ENCODE results near the gene MITF. TPM values are rescaled to one million over a fixed set of nuclear protein-coding genes. Genes with fewer than 3 reads are reported as not detected.

Gene MITF
- total RNA-seq, 4 donors from 2014 or later: 71.1 to 139 (median 109) TPM

DNA sequence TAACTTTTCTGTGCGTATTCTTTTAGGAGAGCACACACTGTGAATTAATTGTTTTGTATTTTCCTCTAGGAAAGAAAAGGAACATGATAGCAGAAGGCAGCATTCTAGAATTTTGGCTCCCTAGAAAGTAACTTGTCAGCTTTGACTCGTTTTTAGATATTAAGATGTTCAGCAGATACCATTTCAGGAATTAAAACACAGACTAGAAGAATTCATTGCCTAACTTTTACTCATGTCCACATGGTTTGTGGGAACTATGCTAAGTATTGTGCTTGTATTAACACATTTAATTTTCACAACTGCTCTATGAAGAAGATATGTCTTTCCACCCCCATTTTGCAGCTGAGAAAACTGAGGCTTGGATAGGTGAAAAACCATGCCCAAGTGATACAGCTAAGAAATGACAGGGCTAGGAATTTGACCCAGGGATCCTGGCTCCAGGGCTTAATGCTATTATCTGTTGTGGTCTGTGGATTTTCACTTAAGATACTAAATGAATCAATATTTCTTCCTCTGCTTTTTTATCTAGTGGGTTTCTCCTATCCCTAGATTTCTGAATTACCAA, 128.8 kb downstream of the MITF start:
- Histone ChIP-seq H3K4me1 (peaks cover 54 to 62% of the 10 kb centered on the region in 2 donors), H3K27me3 (no peaks in the 10 kb centered on the region), H3K36me3 (no peaks in the 10 kb centered on the region), H3K4me3 (no peak overlapping the region), H3K27ac (peak overlapping the region in 1 of 4 donors; percentile 11), H3K9me3 (no peaks in the 10 kb centered on the region)
- in situ Hi-C loops (cut with MboI; ENCODE audit: low sequenced_read_pairs in 4 of 4): no loop called here
- no peak for ATAC-seq
- TF ChIP-seq POLR2A (IDR thresholded peaks at IDR 0.05): no peak
- TF ChIP-seq, protein P1, sequence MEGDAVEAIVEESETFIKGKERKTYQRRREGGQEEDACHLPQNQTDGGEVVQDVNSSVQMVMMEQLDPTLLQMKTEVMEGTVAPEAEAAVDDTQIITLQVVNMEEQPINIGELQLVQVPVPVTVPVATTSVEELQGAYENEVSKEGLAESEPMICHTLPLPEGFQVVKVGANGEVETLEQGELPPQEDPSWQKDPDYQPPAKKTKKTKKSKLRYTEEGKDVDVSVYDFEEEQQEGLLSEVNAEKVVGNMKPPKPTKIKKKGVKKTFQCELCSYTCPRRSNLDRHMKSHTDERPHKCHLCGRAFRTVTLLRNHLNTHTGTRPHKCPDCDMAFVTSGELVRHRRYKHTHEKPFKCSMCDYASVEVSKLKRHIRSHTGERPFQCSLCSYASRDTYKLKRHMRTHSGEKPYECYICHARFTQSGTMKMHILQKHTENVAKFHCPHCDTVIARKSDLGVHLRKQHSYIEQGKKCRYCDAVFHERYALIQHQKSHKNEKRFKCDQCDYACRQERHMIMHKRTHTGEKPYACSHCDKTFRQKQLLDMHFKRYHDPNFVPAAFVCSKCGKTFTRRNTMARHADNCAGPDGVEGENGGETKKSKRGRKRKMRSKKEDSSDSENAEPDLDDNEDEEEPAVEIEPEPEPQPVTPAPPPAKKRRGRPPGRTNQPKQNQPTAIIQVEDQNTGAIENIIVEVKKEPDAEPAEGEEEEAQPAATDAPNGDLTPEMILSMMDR (IDR thresholded peaks at IDR 0.05 in 4 of 5, conservative IDR thresholded peaks at IDR 0.05 in 1 of 5): no peak
- intact Hi-C loops (cut with DNase I; ENCODE audit: low total_unique reads): no loop called here
- no peak for DNase-seq

DNA sequence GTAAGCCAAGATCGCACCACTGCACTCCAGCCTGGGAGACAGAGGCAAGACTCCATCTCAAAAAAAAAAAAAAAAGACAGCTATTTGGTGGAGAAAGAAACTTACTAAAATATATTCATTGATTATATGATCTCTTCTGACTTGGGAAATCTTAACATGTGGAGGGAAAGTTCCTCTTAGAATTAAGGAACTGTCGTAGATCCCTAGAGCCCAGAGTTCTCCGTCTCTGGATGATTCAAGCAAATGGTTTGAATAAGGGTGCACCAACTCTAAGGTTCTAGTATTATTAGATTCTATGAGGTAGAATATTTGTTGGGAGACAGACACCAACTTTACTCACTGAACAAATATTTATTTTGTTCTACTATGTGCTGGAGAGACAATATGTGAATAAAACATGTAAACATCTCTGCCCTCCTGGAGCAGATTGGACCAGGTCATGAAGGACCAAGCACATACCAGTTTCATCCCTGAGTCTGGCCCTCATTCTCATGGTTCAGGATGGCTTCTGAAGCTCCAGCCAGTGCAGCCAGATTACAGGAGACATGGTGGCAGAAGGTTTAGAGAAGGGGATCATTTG, 129.7 kb downstream of the MITF start:
- TF ChIP-seq POLR2A (IDR thresholded peaks at IDR 0.05): no peak
- TF ChIP-seq, protein P1 (IDR thresholded peaks at IDR 0.05 in 4 of 5, conservative IDR thresholded peaks at IDR 0.05 in 1 of 5): no peak
- Histone ChIP-seq H3K9me3 (no peaks in the 10 kb centered on the region), H3K27me3 (no peaks in the 10 kb centered on the region), H3K4me1 (peaks cover 62 to 63% of the 10 kb centered on the region in 2 donors), H3K4me3 (no peak overlapping the region), H3K27ac (peak overlapping the region in 2 of 4 donors; percentile 11 to 38), H3K36me3 (no peaks in the 10 kb centered on the region)
- ATAC-seq (no peak), DNase-seq (no peak)
- in situ Hi-C loops (cut with MboI; ENCODE audit: low sequenced_read_pairs in 4 of 4): no loop called here
- intact Hi-C loops (cut with DNase I; ENCODE audit: low total_unique reads): no loop called here

DNA sequence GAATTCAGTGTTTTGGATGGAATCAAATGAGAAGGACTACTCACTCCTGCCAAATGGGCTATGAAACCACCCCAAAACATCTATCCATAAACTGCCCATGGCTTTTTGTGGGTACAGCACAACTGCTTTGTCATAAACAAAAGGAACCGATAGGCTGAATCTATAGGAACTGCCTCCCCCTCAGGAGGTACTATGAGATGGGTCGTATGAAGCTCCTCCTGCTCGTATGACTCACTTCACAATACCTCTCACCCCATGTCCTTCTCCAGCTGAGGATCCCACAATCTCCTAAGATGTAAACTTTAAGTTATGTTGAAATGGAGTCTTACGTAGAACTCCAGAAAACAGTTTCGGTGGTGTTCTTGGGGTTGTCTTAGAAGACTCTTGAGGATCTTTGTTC, 130.4 kb downstream of the MITF start:
- intact Hi-C loops (cut with DNase I; ENCODE audit: low total_unique reads) (loop anchor here (5.0 to 10.0 kb wide), 3 partner anchors 77 to 745 kb away; partner anchors contain the start of gene LMOD3), in situ Hi-C loops (cut with MboI; ENCODE audit: low sequenced_read_pairs in 4 of 4) (no loop called here)
- H3K4me1 ChIP-seq: peaks cover 62 to 63% of the 10 kb centered on the region in 2 donors

DNA sequence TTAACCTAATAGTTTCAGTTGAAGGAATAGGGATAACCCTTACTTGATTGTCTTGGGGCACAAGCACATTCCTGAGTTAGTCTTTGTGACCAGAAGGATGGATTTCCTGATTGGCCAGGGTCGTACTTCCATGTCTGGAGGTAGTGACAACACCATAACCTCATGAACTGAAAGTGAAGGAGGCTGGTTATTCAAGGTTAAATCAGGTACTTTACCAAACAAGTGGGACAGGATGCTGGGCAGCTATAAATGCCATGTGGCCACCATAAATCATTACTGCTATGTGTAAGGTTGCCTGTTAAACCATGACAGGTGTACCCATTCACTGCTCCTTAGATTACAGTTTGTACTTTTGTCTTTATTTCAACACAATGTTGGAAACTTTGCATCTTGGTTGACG, 132.0 kb downstream of the MITF start:
- no peaks in the 10 kb centered on the region for H3K9me3 ChIP-seq
- no peak overlapping the region for H3K4me3 ChIP-seq
- peaks cover 47 to 55% of the 10 kb centered on the region in 2 donors for H3K4me1 ChIP-seq
- DNase-seq: peak; percentile 61 to 79
- H3K27me3 ChIP-seq: no peaks in the 10 kb centered on the region
- intact Hi-C loops (cut with DNase I; ENCODE audit: low total_unique reads) (loop anchor here (5.0 to 10.0 kb wide), 3 partner anchors 79 to 746 kb away; partner anchors contain the start of gene LMOD3), in situ Hi-C loops (cut with MboI; ENCODE audit: low sequenced_read_pairs in 4 of 4) (no loop called here)
- peak overlapping the region; percentile 67 to 87 (median 82) for H3K27ac ChIP-seq
- peak; percentile 96 to 98 for ATAC-seq
- no peak for TF ChIP-seq POLR2A (IDR thresholded peaks at IDR 0.05)
- TF ChIP-seq, protein P1 (IDR thresholded peaks at IDR 0.05 in 4 of 5, conservative IDR thresholded peaks at IDR 0.05 in 1 of 5): no peak
- H3K36me3 ChIP-seq: no peaks in the 10 kb centered on the region

More for the DNA sequence above, 130.4 kb downstream of the MITF start:
- Histone ChIP-seq H3K4me3 (no peak overlapping the region), H3K27ac (peak overlapping the region in 3 of 4 donors; percentile 15 to 38 (median 31)), H3K9me3 (no peaks in the 10 kb centered on the region), H3K36me3 (no peaks in the 10 kb centered on the region), H3K27me3 (no peaks in the 10 kb centered on the region)
- no peak for ATAC-seq
- TF ChIP-seq, protein P1 (IDR thresholded peaks at IDR 0.05 in 4 of 5, conservative IDR thresholded peaks at IDR 0.05 in 1 of 5): no peak
- TF ChIP-seq POLR2A (IDR thresholded peaks at IDR 0.05): no peak
- DNase-seq: no peak

All from gastrocnemius medialis (tissue), 4 donors.